PC-3 (cell line): ENCODE results near the gene KCNJ11. TPM values are rescaled to one million over a fixed set of nuclear protein-coding genes. Genes with fewer than 3 reads are reported as not detected.

Experiments
- ATAC-seq: fragments of 200-7000 bp; cut with Tn5 transposase; 2 replicates; pipeline ENCODE4 v1.9.1; 2020; ENCODE audit warnings: mild to moderate bottlenecking, moderate library complexity
- BruUV-seq: library from RNA; stranded (reverse); fragments of 400-500 nt; replicated peaks from 2 replicates; lab custom pipeline; 2021; lab: Mats Ljungman, UMichigan
- CTCF ChIA-PET: fragments of 300-600 bp; sonication (Branson Sonifier 250); formaldehyde crosslinking; loops from one replicate; lab custom pipeline; 2022; ENCODE audit warnings: antibody characterized with exemption; lab: Charles Lee
- POLR2A ChIA-PET: fragments of 300-600 bp; sonication (Branson Sonifier 250); formaldehyde crosslinking; loops from one replicate; lab custom pipeline; 2022; ENCODE audit warnings: antibody characterized with exemption; ENCODE audit not compliant: unreplicated experiment; lab: Charles Lee
- DNase-seq: peaks from one replicate; pipeline ENCODE4 v3.0.0-alpha.2; 2015
- H2AFZ ChIP-seq: fragments of 300-600 bp; sonication (generic); 2 replicates; pipeline ENCODE4 v1.6.0; 2016; ENCODE audit warnings: antibody characterized with exemption, low read length
- H3F3A ChIP-seq: fragments of 300-600 bp; sonication (generic); one replicate; pipeline ENCODE4 v1.6.0; 2017; ENCODE audit warnings: antibody characterized with exemption, low read length, control low read depth, mild to moderate bottlenecking; ENCODE audit not compliant: unreplicated experiment
- H3K27ac ChIP-seq: fragments of 300-600 bp; sonication (generic); 2 replicates; pipeline ENCODE4 v1.5.1; 2016; ENCODE audit warnings: mild to moderate bottlenecking, low read length
- H3K27me3 ChIP-seq: fragments of 300-600 bp; sonication (generic); 2 replicates; pipeline ENCODE4 v1.6.1; 2016; ENCODE audit warnings: low read length, mixed read lengths
- H3K36me3 ChIP-seq: fragments of 300-600 bp; sonication (generic); 2 replicates; pipeline ENCODE4 v1.6.1; 2016; ENCODE audit warnings: low read depth, mixed run types, low read length, mixed read lengths
- H3K4me1 ChIP-seq: fragments of 300-600 bp; sonication (generic); 2 replicates; pipeline ENCODE4 v1.5.1; 2016; ENCODE audit warnings: low read length; ENCODE audit not compliant: insufficient read depth
- H3K4me2 ChIP-seq: fragments of 300-600 bp; sonication (generic); 2 replicates; pipeline ENCODE4 v1.6.0; 2016; ENCODE audit warnings: low read length
- H3K4me3 ChIP-seq: fragments of 300-600 bp; sonication (generic); 2 replicates; pipeline ENCODE4 v1.5.1; 2016; ENCODE audit warnings: mild to moderate bottlenecking, low read length, mixed read lengths
- H3K79me2 ChIP-seq: fragments of 300-600 bp; sonication (generic); 2 replicates; pipeline ENCODE4 v1.6.1; 2017; ENCODE audit warnings: low read length, mixed read lengths
- H3K9ac ChIP-seq: fragments of 300-600 bp; sonication (generic); 2 replicates; pipeline ENCODE4 v1.6.0; 2016; ENCODE audit warnings: mild to moderate bottlenecking, low read length
- H3K9me2 ChIP-seq: fragments of 300-600 bp; sonication (generic); replicated peaks from 2 replicates; pipeline ENCODE4 v1.6.1; 2016; ENCODE audit warnings: mixed run types, low read length, mixed read lengths
- H3K9me3 ChIP-seq: fragments of 300-600 bp; sonication (generic); 2 replicates; pipeline ENCODE4 v1.6.1; 2016; ENCODE audit warnings: low read length, mixed read lengths
- H4K20me1 ChIP-seq: fragments of 300-600 bp; sonication (generic); 2 replicates; pipeline ENCODE4 v1.6.1; 2016; ENCODE audit warnings: low read length, mixed read lengths
- EZH2 ChIP-seq: fragments of 300-600 bp; sonication (generic); IDR thresholded peaks from one replicate; pipeline ENCODE4 v1.6.1; 2017; ENCODE audit warnings: antibody characterized with exemption, mild to moderate bottlenecking, low read length; ENCODE audit not compliant: unreplicated experiment
- EZH2phosphoT487 ChIP-seq: fragments of 300-600 bp; sonication (generic); IDR thresholded peaks from 2 replicates; pipeline ENCODE4 v1.6.1; 2018; ENCODE audit warnings: mild to moderate bottlenecking, antibody characterized with exemption, low read length, borderline replicate concordance
- intact Hi-C: fragments of 100-400 bp; cut with micrococcal nuclease; formaldehyde crosslinking; loops from 2 replicates; pipeline ENCODE4 v1.9.0; 2023
- total RNA-seq: library from RNA; depleted of rRNA; stranded (reverse); fragments of >200 nt; gene quantifications from 2 replicates; pipeline ENCODE4 v1.2.3, GENCODE V29; 2014
- TF ChIP-seq, protein P1 (sequence below): fragments of 300-600 bp; sonication (generic); conservative IDR thresholded peaks from 2 replicates; pipeline ENCODE4 v1.5.1; 2017; ENCODE audit warnings: antibody characterized with exemption, low read depth, mild to moderate bottlenecking, low read length

Gene KCNJ11
- total RNA-seq, 1 experiment from 2014 or later, result 0.98 TPM

DNA sequence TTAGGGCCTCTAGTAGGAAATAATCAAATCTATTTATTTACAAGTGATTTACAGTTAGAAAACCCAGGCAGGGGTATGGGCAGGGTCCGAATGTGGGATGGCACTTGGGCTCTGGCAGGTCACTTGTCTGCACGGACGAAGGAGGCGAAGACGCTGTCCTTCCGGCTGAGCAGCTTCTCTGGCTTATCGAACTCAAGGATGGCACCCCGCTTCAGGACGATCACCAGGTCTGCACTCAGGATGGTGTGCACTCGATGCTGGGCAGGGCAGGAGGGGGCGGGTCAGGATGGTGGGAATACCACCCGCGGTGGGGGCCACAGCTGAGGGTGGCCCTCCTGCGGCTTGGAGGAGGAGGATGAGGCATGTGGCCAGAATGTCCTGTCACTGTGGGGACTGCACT is 4.4 kb upstream of the KCNJ11 start:
- no peaks in the 10 kb centered on the region for H3K27me3 ChIP-seq
- no peaks in the 10 kb centered on the region for H3K36me3 ChIP-seq
- H4K20me1 ChIP-seq, result no peaks in the 10 kb centered on the region
- peaks cover 2% of the 10 kb centered on the region; the same call in 1 of the 2 replicates for H3K4me1 ChIP-seq
- no peak overlapping the region for H3K4me2 ChIP-seq
- no peaks in the 10 kb centered on the region for H3K9me2 ChIP-seq
- no peaks in the 10 kb centered on the region for H3K9me3 ChIP-seq
- H2AFZ ChIP-seq, result no peak overlapping the region
- no TSS peak for BruUV-seq
- H3K27ac ChIP-seq, result no peak overlapping the region
- ATAC-seq (no peak), DNase-seq (no peak)
- no peaks in the 10 kb centered on the region for H3K79me2 ChIP-seq
- ChIA-PET CTCF (no interaction called here), POLR2A (no interaction called here)
- no peak for TF ChIP-seq EZH2
- TF ChIP-seq, protein P1, sequence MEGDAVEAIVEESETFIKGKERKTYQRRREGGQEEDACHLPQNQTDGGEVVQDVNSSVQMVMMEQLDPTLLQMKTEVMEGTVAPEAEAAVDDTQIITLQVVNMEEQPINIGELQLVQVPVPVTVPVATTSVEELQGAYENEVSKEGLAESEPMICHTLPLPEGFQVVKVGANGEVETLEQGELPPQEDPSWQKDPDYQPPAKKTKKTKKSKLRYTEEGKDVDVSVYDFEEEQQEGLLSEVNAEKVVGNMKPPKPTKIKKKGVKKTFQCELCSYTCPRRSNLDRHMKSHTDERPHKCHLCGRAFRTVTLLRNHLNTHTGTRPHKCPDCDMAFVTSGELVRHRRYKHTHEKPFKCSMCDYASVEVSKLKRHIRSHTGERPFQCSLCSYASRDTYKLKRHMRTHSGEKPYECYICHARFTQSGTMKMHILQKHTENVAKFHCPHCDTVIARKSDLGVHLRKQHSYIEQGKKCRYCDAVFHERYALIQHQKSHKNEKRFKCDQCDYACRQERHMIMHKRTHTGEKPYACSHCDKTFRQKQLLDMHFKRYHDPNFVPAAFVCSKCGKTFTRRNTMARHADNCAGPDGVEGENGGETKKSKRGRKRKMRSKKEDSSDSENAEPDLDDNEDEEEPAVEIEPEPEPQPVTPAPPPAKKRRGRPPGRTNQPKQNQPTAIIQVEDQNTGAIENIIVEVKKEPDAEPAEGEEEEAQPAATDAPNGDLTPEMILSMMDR, result no peak
- H3K9ac ChIP-seq, result no peak overlapping the region
- intact Hi-C loops, result no loop called here
- no peaks in the 10 kb centered on the region for H3F3A ChIP-seq
- H3K4me3 ChIP-seq, result no peak overlapping the region

- H3K27me3 ChIP-seq, result no peaks in the 10 kb centered on the region
- H3F3A ChIP-seq, result no peaks in the 10 kb centered on the region
- H3K36me3 ChIP-seq, result no peaks in the 10 kb centered on the region
- H2AFZ ChIP-seq, result no peak overlapping the region
- no peaks in the 10 kb centered on the region for H3K9me2 ChIP-seq
- H3K4me2 ChIP-seq, result no peak overlapping the region
- H3K4me1 ChIP-seq, result peaks cover 2% of the 10 kb centered on the region; the same call in 1 of the 2 replicates
- no peaks in the 10 kb centered on the region for H3K9me3 ChIP-seq
- DNase-seq (no peak), ATAC-seq (no peak)
- H3K9ac ChIP-seq, result no peak overlapping the region
- no peaks in the 10 kb centered on the region for H3K79me2 ChIP-seq
- POLR2A ChIA-PET, result no interaction called here
- H3K4me3 ChIP-seq, result no peak overlapping the region
- no peaks in the 10 kb centered on the region for H4K20me1 ChIP-seq
- intact Hi-C loops, result no loop called here
- no TSS peak for BruUV-seq
- H3K27ac ChIP-seq, result no peak overlapping the region
- TF ChIP-seq EZH2, result no peak
- TF ChIP-seq EZH2phosphoT487, result no peak
- TF ChIP-seq, protein P1, result no peak
- CTCF ChIA-PET, result no interaction called here
Observed at GRCh38 chr11:17391493-17392355, 3.3 kb upstream of the KCNJ11 start.
